ENCODE measurements around the gene TCERG1L. TPM values are rescaled to one million over a fixed set of nuclear protein-coding genes. Genes with fewer than 3 reads are reported as not detected.

TCERG1L gene
- total RNA-seq, 1 experiment from 2014 or later: 1.5 TPM

DNA sequence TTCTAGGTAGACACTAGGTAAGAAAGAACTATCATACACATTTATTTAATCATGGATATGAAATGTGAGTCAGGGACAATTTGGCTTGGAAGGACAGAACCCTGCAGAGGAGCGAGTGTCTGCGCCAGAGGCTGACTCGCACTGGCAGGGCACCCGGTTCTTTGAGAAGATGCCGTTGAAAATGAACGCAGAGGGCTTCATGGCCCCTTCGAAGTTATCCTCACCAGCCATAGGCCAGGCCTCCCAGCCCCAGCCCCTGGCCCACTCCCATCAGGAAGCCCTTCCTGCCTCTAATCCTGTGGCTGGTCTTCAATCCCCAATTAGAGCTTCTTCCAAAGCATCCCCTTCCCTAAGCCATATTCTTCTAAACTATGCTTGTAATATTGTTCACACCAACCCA lies 239.8 kb downstream of the TCERG1L start:
- ATAC-seq (no peak), DNase-seq (ENCODE audit: low spot score) (no peak)
- H3K9me3 Mint-ChIP-seq: peaks cover 20% of the 10 kb centered on the region

DNA sequence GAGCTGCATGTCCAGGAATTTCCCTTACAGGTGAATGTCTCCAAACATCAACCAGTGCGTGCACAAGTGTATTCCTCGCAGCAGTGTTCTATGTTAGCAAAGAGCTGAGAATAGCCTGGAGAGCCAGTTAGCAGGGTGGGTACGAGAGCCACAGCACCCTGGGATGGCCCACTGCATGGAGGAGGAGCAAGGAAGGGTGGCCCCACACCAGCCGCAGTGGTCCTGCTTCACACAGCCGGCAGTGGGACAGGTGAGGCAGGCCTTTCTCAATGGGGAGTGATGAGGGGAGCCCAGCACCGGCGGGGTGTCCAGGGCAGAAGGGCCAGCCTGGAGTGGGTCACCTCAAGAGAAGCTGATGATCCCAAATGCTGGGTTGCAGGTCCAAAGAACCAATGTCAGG lies 240.7 kb downstream of the TCERG1L start:
- no peak for DNase-seq (ENCODE audit: low spot score)
- peaks cover 24% of the 10 kb centered on the region for H3K9me3 Mint-ChIP-seq
- peaks cover 7% of the 10 kb centered on the region; the same call in 1 of the 2 replicates for H3K4me1 Mint-ChIP-seq
- H3K27me3 Mint-ChIP-seq (ENCODE audit: low read depth): peaks cover 3% of the 10 kb centered on the region; the same call in 1 of the 2 replicates
- POLR2A ChIA-PET: no interaction called here
- H3K36me3 Mint-ChIP-seq: peaks cover 38% of the 10 kb centered on the region
- ATAC-seq: no peak
- CTCF ChIA-PET: no interaction called here
- no peak overlapping the region for H3K27ac Mint-ChIP-seq
- no peak overlapping the region for H3K4me3 Mint-ChIP-seq
- no peak for TF ChIP-seq HMGA2 (CRISPR knock-in tag; IDR thresholded peaks at IDR 0.05)
- TF ChIP-seq, protein P1, sequence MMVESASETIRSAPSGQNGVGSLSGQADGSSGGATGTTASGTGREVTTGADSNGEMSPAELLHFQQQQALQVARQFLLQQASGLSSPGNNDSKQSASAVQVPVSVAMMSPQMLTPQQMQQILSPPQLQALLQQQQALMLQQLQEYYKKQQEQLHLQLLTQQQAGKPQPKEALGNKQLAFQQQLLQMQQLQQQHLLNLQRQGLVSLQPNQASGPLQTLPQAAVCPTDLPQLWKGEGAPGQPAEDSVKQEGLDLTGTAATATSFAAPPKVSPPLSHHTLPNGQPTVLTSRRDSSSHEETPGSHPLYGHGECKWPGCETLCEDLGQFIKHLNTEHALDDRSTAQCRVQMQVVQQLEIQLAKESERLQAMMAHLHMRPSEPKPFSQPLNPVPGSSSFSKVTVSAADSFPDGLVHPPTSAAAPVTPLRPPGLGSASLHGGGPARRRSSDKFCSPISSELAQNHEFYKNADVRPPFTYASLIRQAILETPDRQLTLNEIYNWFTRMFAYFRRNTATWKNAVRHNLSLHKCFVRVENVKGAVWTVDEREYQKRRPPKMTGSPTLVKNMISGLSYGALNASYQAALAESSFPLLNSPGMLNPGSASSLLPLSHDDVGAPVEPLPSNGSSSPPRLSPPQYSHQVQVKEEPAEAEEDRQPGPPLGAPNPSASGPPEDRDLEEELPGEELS (CRISPR knock-in tag; IDR thresholded peaks at IDR 0.05): no peak
- TF ChIP-seq NFE2L1 (CRISPR knock-in tag; IDR thresholded peaks at IDR 0.05): no peak
- no peak for TF ChIP-seq SP1 (CRISPR knock-in tag; conservative IDR thresholded peaks at IDR 0.05)
- TF ChIP-seq FOXK1 (CRISPR knock-in tag; IDR thresholded peaks at IDR 0.05): no peak
- TF ChIP-seq, protein P2, sequence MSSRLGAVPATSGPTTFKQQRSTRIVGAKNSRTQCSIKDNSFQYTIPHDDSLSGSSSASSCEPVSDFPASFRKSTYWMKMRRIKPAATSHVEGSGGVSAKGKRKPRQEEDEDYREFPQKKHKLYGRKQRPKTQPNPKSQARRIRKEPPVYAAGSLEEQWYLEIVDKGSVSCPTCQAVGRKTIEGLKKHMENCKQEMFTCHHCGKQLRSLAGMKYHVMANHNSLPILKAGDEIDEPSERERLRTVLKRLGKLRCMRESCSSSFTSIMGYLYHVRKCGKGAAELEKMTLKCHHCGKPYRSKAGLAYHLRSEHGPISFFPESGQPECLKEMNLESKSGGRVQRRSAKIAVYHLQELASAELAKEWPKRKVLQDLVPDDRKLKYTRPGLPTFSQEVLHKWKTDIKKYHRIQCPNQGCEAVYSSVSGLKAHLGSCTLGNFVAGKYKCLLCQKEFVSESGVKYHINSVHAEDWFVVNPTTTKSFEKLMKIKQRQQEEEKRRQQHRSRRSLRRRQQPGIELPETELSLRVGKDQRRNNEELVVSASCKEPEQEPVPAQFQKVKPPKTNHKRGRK (CRISPR knock-in tag; IDR thresholded peaks at IDR 0.05; ENCODE audit: borderline replicate concordance): no peak
- TF ChIP-seq, protein P3, sequence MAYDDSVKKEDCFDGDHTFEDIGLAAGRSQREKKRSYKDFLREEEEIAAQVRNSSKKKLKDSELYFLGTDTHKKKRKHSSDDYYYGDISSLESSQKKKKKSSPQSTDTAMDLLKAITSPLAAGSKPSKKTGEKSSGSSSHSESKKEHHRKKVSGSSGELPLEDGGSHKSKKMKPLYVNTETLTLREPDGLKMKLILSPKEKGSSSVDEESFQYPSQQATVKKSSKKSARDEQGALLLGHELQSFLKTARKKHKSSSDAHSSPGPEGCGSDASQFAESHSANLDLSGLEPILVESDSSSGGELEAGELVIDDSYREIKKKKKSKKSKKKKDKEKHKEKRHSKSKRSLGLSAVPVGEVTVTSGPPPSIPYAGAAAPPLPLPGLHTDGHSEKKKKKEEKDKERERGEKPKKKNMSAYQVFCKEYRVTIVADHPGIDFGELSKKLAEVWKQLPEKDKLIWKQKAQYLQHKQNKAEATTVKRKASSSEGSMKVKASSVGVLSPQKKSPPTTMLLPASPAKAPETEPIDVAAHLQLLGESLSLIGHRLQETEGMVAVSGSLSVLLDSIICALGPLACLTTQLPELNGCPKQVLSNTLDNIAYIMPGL (CRISPR knock-in tag; IDR thresholded peaks at IDR 0.05): no peak
- TF ChIP-seq, protein P4, sequence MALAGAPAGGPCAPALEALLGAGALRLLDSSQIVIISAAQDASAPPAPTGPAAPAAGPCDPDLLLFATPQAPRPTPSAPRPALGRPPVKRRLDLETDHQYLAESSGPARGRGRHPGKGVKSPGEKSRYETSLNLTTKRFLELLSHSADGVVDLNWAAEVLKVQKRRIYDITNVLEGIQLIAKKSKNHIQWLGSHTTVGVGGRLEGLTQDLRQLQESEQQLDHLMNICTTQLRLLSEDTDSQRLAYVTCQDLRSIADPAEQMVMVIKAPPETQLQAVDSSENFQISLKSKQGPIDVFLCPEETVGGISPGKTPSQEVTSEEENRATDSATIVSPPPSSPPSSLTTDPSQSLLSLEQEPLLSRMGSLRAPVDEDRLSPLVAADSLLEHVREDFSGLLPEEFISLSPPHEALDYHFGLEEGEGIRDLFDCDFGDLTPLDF (CRISPR knock-in tag; IDR thresholded peaks at IDR 0.05): no peak
- no peak for TF ChIP-seq CBFB (CRISPR knock-in tag; IDR thresholded peaks at IDR 0.05; ENCODE audit: low read depth)
- no peak for TF ChIP-seq SOX15 (CRISPR knock-in tag; IDR thresholded peaks at IDR 0.05)
- TF ChIP-seq TEAD4 (CRISPR knock-in tag; IDR thresholded peaks at IDR 0.05): no peak
- TF ChIP-seq PRRX2 (CRISPR knock-in tag; IDR thresholded peaks at IDR 0.05): no peak
- no peak for TF ChIP-seq OVOL2 (CRISPR knock-in tag; IDR thresholded peaks at IDR 0.05; ENCODE audit: borderline replicate concordance)
- TF ChIP-seq, protein P5, sequence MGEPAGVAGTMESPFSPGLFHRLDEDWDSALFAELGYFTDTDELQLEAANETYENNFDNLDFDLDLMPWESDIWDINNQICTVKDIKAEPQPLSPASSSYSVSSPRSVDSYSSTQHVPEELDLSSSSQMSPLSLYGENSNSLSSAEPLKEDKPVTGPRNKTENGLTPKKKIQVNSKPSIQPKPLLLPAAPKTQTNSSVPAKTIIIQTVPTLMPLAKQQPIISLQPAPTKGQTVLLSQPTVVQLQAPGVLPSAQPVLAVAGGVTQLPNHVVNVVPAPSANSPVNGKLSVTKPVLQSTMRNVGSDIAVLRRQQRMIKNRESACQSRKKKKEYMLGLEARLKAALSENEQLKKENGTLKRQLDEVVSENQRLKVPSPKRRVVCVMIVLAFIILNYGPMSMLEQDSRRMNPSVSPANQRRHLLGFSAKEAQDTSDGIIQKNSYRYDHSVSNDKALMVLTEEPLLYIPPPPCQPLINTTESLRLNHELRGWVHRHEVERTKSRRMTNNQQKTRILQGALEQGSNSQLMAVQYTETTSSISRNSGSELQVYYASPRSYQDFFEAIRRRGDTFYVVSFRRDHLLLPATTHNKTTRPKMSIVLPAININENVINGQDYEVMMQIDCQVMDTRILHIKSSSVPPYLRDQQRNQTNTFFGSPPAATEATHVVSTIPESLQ (CRISPR knock-in tag; IDR thresholded peaks at IDR 0.05): no peak
- no peak for TF ChIP-seq ETV6 (CRISPR knock-in tag; IDR thresholded peaks at IDR 0.05)
- no peak for TF ChIP-seq SMAD3 (CRISPR knock-in tag; IDR thresholded peaks at IDR 0.05; ENCODE audit: borderline replicate concordance)
- no peak for TF ChIP-seq ZNF423 (CRISPR knock-in tag; IDR thresholded peaks at IDR 0.05)
- no peak for TF ChIP-seq ZNF317 (CRISPR knock-in tag; IDR thresholded peaks at IDR 0.05; ENCODE audit: borderline replicate concordance, low read depth)

More for the DNA sequence above, 239.8 kb downstream of the TCERG1L start:
- ChIA-PET POLR2A (no interaction called here), CTCF (no interaction called here)
- H3K4me1 Mint-ChIP-seq: peaks cover 3% of the 10 kb centered on the region; the same call in 1 of the 2 replicates
- peaks cover 3% of the 10 kb centered on the region; the same call in 1 of the 2 replicates for H3K27me3 Mint-ChIP-seq (ENCODE audit: low read depth)
- no peak overlapping the region for H3K27ac Mint-ChIP-seq
- no peak for TF ChIP-seq ZNF138 (CRISPR knock-in tag; conservative IDR thresholded peaks at IDR 0.05)
- no peak for TF ChIP-seq NFATC4 (CRISPR knock-in tag; IDR thresholded peaks at IDR 0.05)
- no peak for TF ChIP-seq PRRX2 (CRISPR knock-in tag; IDR thresholded peaks at IDR 0.05)
- TF ChIP-seq HMGA2 (CRISPR knock-in tag; IDR thresholded peaks at IDR 0.05): no peak
- TF ChIP-seq, protein P6, sequence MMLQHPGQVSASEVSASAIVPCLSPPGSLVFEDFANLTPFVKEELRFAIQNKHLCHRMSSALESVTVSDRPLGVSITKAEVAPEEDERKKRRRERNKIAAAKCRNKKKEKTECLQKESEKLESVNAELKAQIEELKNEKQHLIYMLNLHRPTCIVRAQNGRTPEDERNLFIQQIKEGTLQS (CRISPR knock-in tag; conservative IDR thresholded peaks at IDR 0.05): no peak
- no peak for TF ChIP-seq ZNF671 (CRISPR knock-in tag; IDR thresholded peaks at IDR 0.05)
- TF ChIP-seq, protein P7, sequence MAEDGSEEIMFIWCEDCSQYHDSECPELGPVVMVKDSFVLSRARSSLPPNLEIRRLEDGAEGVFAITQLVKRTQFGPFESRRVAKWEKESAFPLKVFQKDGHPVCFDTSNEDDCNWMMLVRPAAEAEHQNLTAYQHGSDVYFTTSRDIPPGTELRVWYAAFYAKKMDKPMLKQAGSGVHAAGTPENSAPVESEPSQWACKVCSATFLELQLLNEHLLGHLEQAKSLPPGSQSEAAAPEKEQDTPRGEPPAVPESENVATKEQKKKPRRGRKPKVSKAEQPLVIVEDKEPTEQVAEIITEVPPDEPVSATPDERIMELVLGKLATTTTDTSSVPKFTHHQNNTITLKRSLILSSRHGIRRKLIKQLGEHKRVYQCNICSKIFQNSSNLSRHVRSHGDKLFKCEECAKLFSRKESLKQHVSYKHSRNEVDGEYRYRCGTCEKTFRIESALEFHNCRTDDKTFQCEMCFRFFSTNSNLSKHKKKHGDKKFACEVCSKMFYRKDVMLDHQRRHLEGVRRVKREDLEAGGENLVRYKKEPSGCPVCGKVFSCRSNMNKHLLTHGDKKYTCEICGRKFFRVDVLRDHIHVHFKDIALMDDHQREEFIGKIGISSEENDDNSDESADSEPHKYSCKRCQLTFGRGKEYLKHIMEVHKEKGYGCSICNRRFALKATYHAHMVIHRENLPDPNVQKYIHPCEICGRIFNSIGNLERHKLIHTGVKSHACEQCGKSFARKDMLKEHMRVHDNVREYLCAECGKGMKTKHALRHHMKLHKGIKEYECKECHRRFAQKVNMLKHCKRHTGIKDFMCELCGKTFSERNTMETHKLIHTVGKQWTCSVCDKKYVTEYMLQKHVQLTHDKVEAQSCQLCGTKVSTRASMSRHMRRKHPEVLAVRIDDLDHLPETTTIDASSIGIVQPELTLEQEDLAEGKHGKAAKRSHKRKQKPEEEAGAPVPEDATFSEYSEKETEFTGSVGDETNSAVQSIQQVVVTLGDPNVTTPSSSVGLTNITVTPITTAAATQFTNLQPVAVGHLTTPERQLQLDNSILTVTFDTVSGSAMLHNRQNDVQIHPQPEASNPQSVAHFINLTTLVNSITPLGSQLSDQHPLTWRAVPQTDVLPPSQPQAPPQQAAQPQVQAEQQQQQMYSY (CRISPR knock-in tag; IDR thresholded peaks at IDR 0.05): no peak
- TF ChIP-seq FOXJ3 (CRISPR knock-in tag; IDR thresholded peaks at IDR 0.05; ENCODE audit: borderline replicate concordance): no peak
- H3K36me3 Mint-ChIP-seq: peaks cover 34% of the 10 kb centered on the region
- H3K4me3 Mint-ChIP-seq: no peak overlapping the region

All from WTC11 (cell line).